Fibroblast of lung (primary cell): ENCODE results near the gene CCDC85A. TPM values are rescaled to one million over a fixed set of nuclear protein-coding genes. Genes with fewer than 3 reads are reported as not detected.

Source experiments
- DNase-seq, 2 donors: peaks; one replicate each; pipeline versions ENCODE4 v3.0.0 to v3.0.0-alpha.2; 2010; ENCODE audit warnings: low read depth in 2 of 2
- H2AFZ ChIP-seq: 2 replicates; pipeline ENCODE4 v1.5.1; 2012; ENCODE audit warnings: low read length, control low read depth, inconsistent platforms
- H3K27ac ChIP-seq: 2 replicates; pipeline ENCODE4 v1.5.1; 2011; ENCODE audit warnings: low read length, control low read depth; ENCODE audit not compliant: insufficient read depth
- H3K27me3 ChIP-seq: 2 replicates; pipeline ENCODE4 v1.5.1; 2011; ENCODE audit warnings: mild to moderate bottlenecking, low read length; ENCODE audit not compliant: control insufficient read depth, insufficient read depth
- H3K36me3 ChIP-seq: 2 replicates; pipeline ENCODE4 v1.5.1; 2011; ENCODE audit warnings: low read length; ENCODE audit not compliant: control insufficient read depth, insufficient read depth
- H3K4me1 ChIP-seq: 2 replicates; pipeline ENCODE4 v1.5.1; 2011; ENCODE audit warnings: low read length; ENCODE audit not compliant: control insufficient read depth, insufficient read depth; ENCODE audit errors: extremely low read depth
- H3K4me2 ChIP-seq: 2 replicates; pipeline ENCODE4 v1.5.1; 2011; ENCODE audit warnings: low read length, control low read depth; ENCODE audit not compliant: insufficient read depth; ENCODE audit errors: extremely low read depth
- H3K4me3 ChIP-seq, 4 experiments: fragments of 200-600 bp in 1 of 4; sonication (generic) in 1 of 4; replicated peaks in 1 of 4; 2 replicates each; pipeline ENCODE4 v1.5.1; 2011 to 2016; ENCODE audit warnings: low read length in 4 of 4, low read depth in 3 of 4, mild to moderate bottlenecking in 3 of 4, control low read depth in 2 of 4, inconsistent platforms in 1 of 4, mixed read lengths in 1 of 4; ENCODE audit not compliant: insufficient read depth in 1 of 4; ENCODE audit errors: control extremely low read depth in 1 of 4
- H3K79me2 ChIP-seq: 2 replicates; pipeline ENCODE4 v1.5.1; 2012; ENCODE audit warnings: mild to moderate bottlenecking, low read length, inconsistent platforms; ENCODE audit not compliant: control insufficient read depth, insufficient read depth
- H3K9ac ChIP-seq: 2 replicates; pipeline ENCODE4 v1.5.1; 2011; ENCODE audit warnings: mild to moderate bottlenecking, low read length, control low read depth; ENCODE audit not compliant: insufficient read depth
- H3K9me3 ChIP-seq: 2 replicates; pipeline ENCODE4 v1.5.1; 2012; ENCODE audit warnings: low read depth, low read length; ENCODE audit not compliant: control insufficient read depth, insufficient read depth
- H4K20me1 ChIP-seq: 2 replicates; pipeline ENCODE4 v1.5.1; 2011; ENCODE audit warnings: low read length; ENCODE audit not compliant: control insufficient read depth, insufficient read depth; ENCODE audit errors: extremely low read depth
- EZH2 ChIP-seq: IDR thresholded peaks from 2 replicates; pipeline ENCODE4 v1.5.1; 2012; ENCODE audit warnings: low read length, control low read depth, mild to moderate bottlenecking; ENCODE audit errors: missing control alignments
- polyA plus RNA-seq, 2 donors: library from polyadenylated mRNA; depleted of rRNA in 1 of 2; stranded (reverse) in 1 of 2; unstranded in 1 of 2; fragments of >200 nt; gene quantifications; 2 replicates each; pipeline ENCODE4 v1.2.1, GENCODE V29; 2011 to 2012; ENCODE audit warnings: missing spikeins in 1 of 2
- total RNA-seq: library from RNA; depleted of rRNA; stranded (reverse); fragments of >200 nt; gene quantifications from 2 replicates; pipeline ENCODE4 v1.2.1, GENCODE V29; 2014
- TF ChIP-seq, protein P1 (sequence below), 2 donors: IDR thresholded peaks in 1 of 2; conservative IDR thresholded peaks in 1 of 2; 1 replicate in 1 of 2; 2 replicates in 1 of 2; pipeline ENCODE4 v1.5.1; 2011 to 2012; ENCODE audit warnings: low read length in 2 of 2, control low read depth in 1 of 2, inconsistent platforms in 1 of 2, low read depth in 1 of 2, mild to moderate bottlenecking in 1 of 2

Gene CCDC85A
- total and polyA plus RNA-seq, 2 donors (not counting 1 experiment from before 2014, with no cell fraction given) = 0.03 TPM; not detected in 1

DNA sequence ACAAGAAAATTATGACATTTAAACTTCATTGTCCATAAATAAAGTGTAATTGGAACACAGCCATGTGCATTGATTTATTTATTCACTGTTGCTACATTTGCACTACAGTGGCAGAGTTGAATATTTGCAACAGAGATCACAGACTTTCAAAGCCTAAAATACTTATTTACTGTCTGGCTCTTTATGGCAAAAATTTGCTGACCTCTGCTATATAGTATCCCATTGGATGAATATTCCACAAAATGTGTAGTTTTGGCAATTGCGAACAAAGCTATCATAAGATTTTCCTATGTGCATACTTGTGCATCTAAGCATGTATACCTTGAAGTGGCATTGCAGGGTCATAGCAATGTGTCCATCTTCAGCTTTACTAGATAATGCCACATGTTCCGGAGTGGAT is 32.1 kb downstream of the CCDC85A start:
- no peaks in the 10 kb centered on the region for H3K27me3 ChIP-seq
- H3K36me3 ChIP-seq = no peaks in the 10 kb centered on the region
- H3K4me3 ChIP-seq = no peak overlapping the region
- no peak overlapping the region for H3K27ac ChIP-seq
- no peak overlapping the region for H3K4me2 ChIP-seq
- H3K79me2 ChIP-seq = no peaks in the 10 kb centered on the region
- H3K9me3 ChIP-seq = no peaks in the 10 kb centered on the region
- TF ChIP-seq, protein P1, sequence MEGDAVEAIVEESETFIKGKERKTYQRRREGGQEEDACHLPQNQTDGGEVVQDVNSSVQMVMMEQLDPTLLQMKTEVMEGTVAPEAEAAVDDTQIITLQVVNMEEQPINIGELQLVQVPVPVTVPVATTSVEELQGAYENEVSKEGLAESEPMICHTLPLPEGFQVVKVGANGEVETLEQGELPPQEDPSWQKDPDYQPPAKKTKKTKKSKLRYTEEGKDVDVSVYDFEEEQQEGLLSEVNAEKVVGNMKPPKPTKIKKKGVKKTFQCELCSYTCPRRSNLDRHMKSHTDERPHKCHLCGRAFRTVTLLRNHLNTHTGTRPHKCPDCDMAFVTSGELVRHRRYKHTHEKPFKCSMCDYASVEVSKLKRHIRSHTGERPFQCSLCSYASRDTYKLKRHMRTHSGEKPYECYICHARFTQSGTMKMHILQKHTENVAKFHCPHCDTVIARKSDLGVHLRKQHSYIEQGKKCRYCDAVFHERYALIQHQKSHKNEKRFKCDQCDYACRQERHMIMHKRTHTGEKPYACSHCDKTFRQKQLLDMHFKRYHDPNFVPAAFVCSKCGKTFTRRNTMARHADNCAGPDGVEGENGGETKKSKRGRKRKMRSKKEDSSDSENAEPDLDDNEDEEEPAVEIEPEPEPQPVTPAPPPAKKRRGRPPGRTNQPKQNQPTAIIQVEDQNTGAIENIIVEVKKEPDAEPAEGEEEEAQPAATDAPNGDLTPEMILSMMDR (conservative IDR thresholded peaks at IDR 0.05 in 1 of 2, IDR thresholded peaks at IDR 0.05 in 1 of 2; ENCODE audit: low read depth in 1 of 2, low read length in 2 of 2) = no peak
- no peak for TF ChIP-seq EZH2
- no peak overlapping the region for H3K9ac ChIP-seq
- H4K20me1 ChIP-seq = no peaks in the 10 kb centered on the region
- no peaks in the 10 kb centered on the region for H3K4me1 ChIP-seq
- no peak overlapping the region for H2AFZ ChIP-seq
- no peak for DNase-seq

DNA sequence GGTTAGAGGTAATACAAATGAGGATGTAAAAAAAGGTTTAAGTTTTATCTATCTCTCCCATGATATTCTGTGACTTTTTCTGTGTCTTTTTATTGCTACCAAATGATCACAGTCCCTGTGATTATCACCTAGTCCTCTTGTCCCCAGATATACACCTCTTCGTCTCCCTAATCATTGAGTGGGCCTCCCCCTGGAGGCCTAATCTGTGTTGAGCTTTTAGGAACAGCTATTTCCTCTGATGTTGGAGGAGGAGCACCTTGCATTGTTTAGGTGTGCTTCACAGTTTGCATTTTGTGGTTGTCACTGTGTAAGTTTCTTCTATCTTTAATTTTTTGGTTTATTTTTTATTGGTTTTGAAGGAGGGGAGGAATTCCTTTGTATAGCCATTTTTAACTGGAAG is 33.3 kb downstream of the CCDC85A start:
- no peaks in the 10 kb centered on the region for H3K79me2 ChIP-seq
- H3K9ac ChIP-seq = no peak overlapping the region
- H2AFZ ChIP-seq = no peak overlapping the region
- no peak for DNase-seq
- no peak overlapping the region for H3K4me3 ChIP-seq
- no peak overlapping the region for H3K4me2 ChIP-seq
- no peak for TF ChIP-seq EZH2
- TF ChIP-seq, protein P1 (conservative IDR thresholded peaks at IDR 0.05 in 1 of 2, IDR thresholded peaks at IDR 0.05 in 1 of 2; ENCODE audit: low read depth in 1 of 2, low read length in 2 of 2) = no peak
- H3K9me3 ChIP-seq = no peaks in the 10 kb centered on the region
- no peaks in the 10 kb centered on the region for H3K36me3 ChIP-seq
- H3K4me1 ChIP-seq = no peaks in the 10 kb centered on the region
- no peaks in the 10 kb centered on the region for H4K20me1 ChIP-seq
- no peaks in the 10 kb centered on the region for H3K27me3 ChIP-seq
- H3K27ac ChIP-seq = no peak overlapping the region

DNA sequence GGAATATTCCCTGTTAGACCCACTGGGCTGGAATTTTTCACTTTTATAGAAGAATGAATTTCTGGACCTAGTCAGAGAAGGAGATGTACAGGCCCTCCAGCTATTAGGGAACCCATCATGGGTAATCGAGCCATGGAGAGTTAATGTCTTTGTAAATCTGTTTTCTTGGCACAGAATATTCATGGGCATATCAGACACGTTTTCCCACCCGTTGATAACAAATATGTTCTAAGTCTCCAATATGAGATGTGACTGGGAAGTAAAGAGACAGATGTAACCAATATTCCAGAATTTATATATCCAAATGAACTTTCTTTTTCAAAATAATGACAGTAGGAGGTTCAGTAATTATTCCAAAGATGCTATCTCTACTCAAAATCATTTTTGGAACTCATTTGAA is 38.7 kb downstream of the CCDC85A start:
- Histone ChIP-seq H3K9ac (no peak overlapping the region), H3K4me2 (no peak overlapping the region), H3K36me3 (no peaks in the 10 kb centered on the region), H3K4me1 (no peaks in the 10 kb centered on the region), H3K4me3 (no peak overlapping the region), H3K9me3 (no peaks in the 10 kb centered on the region), H3K79me2 (no peaks in the 10 kb centered on the region), H2AFZ (no peak overlapping the region), H3K27me3 (no peaks in the 10 kb centered on the region), H4K20me1 (no peaks in the 10 kb centered on the region), H3K27ac (no peak overlapping the region)
- no peak for DNase-seq
- no peak for TF ChIP-seq EZH2
- TF ChIP-seq, protein P1 (conservative IDR thresholded peaks at IDR 0.05 in 1 of 2, IDR thresholded peaks at IDR 0.05 in 1 of 2; ENCODE audit: low read depth in 1 of 2, low read length in 2 of 2) = no peak
